H9 (cell line): ENCODE data around the gene ATOSB. TPM values are rescaled to one million over a fixed set of nuclear protein-coding genes. Genes with fewer than 3 reads are reported as not detected.

Source experiments
- DNase-seq: peaks from one replicate; pipeline ENCODE4 v3.0.0-alpha.2; 2017
- H2AFZ ChIP-seq: one replicate; pipeline ENCODE4 v1.6.1; 2013; ENCODE audit warnings: mild to moderate bottlenecking, low read length, control low read depth, moderate library complexity
- H2AK5ac ChIP-seq: 2 replicates; pipeline ENCODE4 v1.6.1; 2013; ENCODE audit warnings: low read length, control low read depth, mixed read lengths; ENCODE audit not compliant: insufficient read length
- H2BK120ac ChIP-seq: one replicate; pipeline ENCODE4 v1.6.1; 2013; ENCODE audit warnings: low read depth, mild to moderate bottlenecking, low read length, control low read depth, inconsistent platforms; ENCODE audit not compliant: poor library complexity, severe bottlenecking
- H2BK12ac ChIP-seq: 2 replicates; pipeline ENCODE4 v1.6.1; 2013; ENCODE audit warnings: low read length, control low read depth, mixed read lengths, low read depth; ENCODE audit not compliant: insufficient read length
- H2BK15ac ChIP-seq: 2 replicates; pipeline ENCODE4 v1.6.1; 2013; ENCODE audit warnings: low read depth, low read length, control low read depth
- H2BK20ac ChIP-seq: one replicate; pipeline ENCODE4 v1.6.1; 2013; ENCODE audit warnings: low read depth, mild to moderate bottlenecking, low read length, control low read depth, inconsistent platforms; ENCODE audit not compliant: poor library complexity, severe bottlenecking
- H2BK5ac ChIP-seq: 2 replicates; pipeline ENCODE4 v1.6.1; 2013; ENCODE audit warnings: low read length, control low read depth, mixed read lengths; ENCODE audit not compliant: insufficient read length
- H3K14ac ChIP-seq: 2 replicates; pipeline ENCODE4 v1.6.1; 2013; ENCODE audit warnings: low read length, control low read depth; ENCODE audit not compliant: insufficient read depth
- H3K18ac ChIP-seq: 2 replicates; pipeline ENCODE4 v1.6.1; 2013; ENCODE audit warnings: low read depth, mild to moderate bottlenecking, mixed read lengths, low read length, control low read depth; ENCODE audit not compliant: insufficient read length
- H3K23ac ChIP-seq: 2 replicates; pipeline ENCODE4 v1.6.1; 2013; ENCODE audit warnings: low read length, control low read depth, mixed read lengths, low read depth; ENCODE audit not compliant: insufficient read length
- H3K23me2 ChIP-seq: 2 replicates; pipeline ENCODE4 v1.6.1; 2013; ENCODE audit warnings: low read depth, mild to moderate bottlenecking, mixed read lengths, low read length, control low read depth; ENCODE audit not compliant: insufficient read length, poor library complexity, severe bottlenecking
- H3K27ac ChIP-seq: 2 replicates; pipeline ENCODE4 v1.5.1; 2013; ENCODE audit warnings: low read length, control low read depth, mixed read lengths, low read depth; ENCODE audit not compliant: insufficient read length
- H3K27me3 ChIP-seq: 2 replicates; pipeline ENCODE4 v1.6.1; 2013; ENCODE audit warnings: low read length, control low read depth, inconsistent platforms; ENCODE audit not compliant: insufficient read depth
- H3K4ac ChIP-seq: 2 replicates; pipeline ENCODE4 v1.6.1; 2013; ENCODE audit warnings: low read depth, mild to moderate bottlenecking, control low read depth, inconsistent platforms, low read length, moderate library complexity
- H3K4me1 ChIP-seq: 2 replicates; pipeline ENCODE4 v1.6.1; 2013; ENCODE audit warnings: low read length, control low read depth, inconsistent platforms; ENCODE audit not compliant: insufficient read depth
- H3K4me2 ChIP-seq: 2 replicates; pipeline ENCODE4 v1.6.1; 2013; ENCODE audit warnings: low read length, control low read depth, mixed read lengths; ENCODE audit not compliant: insufficient read length, insufficient read depth
- H3K56ac ChIP-seq: 2 replicates; pipeline ENCODE4 v1.6.1; 2013; ENCODE audit warnings: low read depth, mild to moderate bottlenecking, mixed read lengths, low read length, control low read depth; ENCODE audit not compliant: insufficient read length
- H3K79me1 ChIP-seq: 2 replicates; pipeline ENCODE4 v1.6.1; 2013; ENCODE audit warnings: low read depth, mild to moderate bottlenecking, moderate library complexity, low read length, control low read depth, inconsistent platforms; ENCODE audit not compliant: insufficient read depth, poor library complexity, severe bottlenecking
- H3K79me2 ChIP-seq: 2 replicates; pipeline ENCODE4 v1.6.1; 2013; ENCODE audit warnings: low read length, control low read depth, inconsistent platforms; ENCODE audit not compliant: insufficient read depth
- H3K9ac ChIP-seq: 2 replicates; pipeline ENCODE4 v1.6.1; 2013; ENCODE audit warnings: low read length, control low read depth, mixed read lengths; ENCODE audit not compliant: insufficient read length; ENCODE audit errors: extremely low read depth
- H3K9me3 ChIP-seq: one replicate; pipeline ENCODE4 v1.6.1; 2013; ENCODE audit warnings: low read depth, low read length, inconsistent platforms; ENCODE audit not compliant: control insufficient read depth
- H3T11ph ChIP-seq: one replicate; pipeline ENCODE4 v1.6.1; 2013; ENCODE audit warnings: mild to moderate bottlenecking, low read length, control low read depth, inconsistent platforms
- H4K20me1 ChIP-seq: one replicate; pipeline ENCODE4 v1.6.1; 2013; ENCODE audit not compliant: control insufficient read depth, insufficient read length, insufficient read depth
- H4K5ac ChIP-seq: 2 replicates; pipeline ENCODE4 v1.6.1; 2013; ENCODE audit warnings: low read depth, mild to moderate bottlenecking, mixed read lengths, low read length, control low read depth; ENCODE audit not compliant: insufficient read length
- H4K8ac ChIP-seq: replicated peaks from 2 replicates; pipeline ENCODE4 v1.6.1; 2013; ENCODE audit warnings: low read length, control low read depth, mixed read lengths, low read depth; ENCODE audit not compliant: insufficient read length
- H4K91ac ChIP-seq: 2 replicates; pipeline ENCODE4 v1.6.1; 2013; ENCODE audit warnings: low read depth, mild to moderate bottlenecking, moderate library complexity, mixed read lengths, low read length, control low read depth; ENCODE audit not compliant: insufficient read length
- H3K27ac Mint-ChIP-seq, 3 experiments: 2 replicates in 2 of 3; 3 replicates in 1 of 3; pipeline ENCODE4 v1.8.0; 2020 to 2021; ENCODE audit warnings: mixed read lengths in 3 of 3, mild to moderate bottlenecking in 1 of 3, moderate library complexity in 1 of 3
- H3K27me3 Mint-ChIP-seq: 2 replicates; pipeline ENCODE4 v1.8.0; 2021; ENCODE audit warnings: low read depth, mild to moderate bottlenecking, moderate library complexity, mixed read lengths
- H3K36me3 Mint-ChIP-seq, 3 experiments: 2 replicates in 2 of 3; 3 replicates in 1 of 3; pipeline ENCODE4 v1.8.0; 2020 to 2021; ENCODE audit warnings: low read depth in 3 of 3, mixed read lengths in 3 of 3; ENCODE audit not compliant: insufficient read depth in 1 of 3
- H3K4me1 Mint-ChIP-seq, 2 experiments: 2 replicates each; pipeline ENCODE4 v1.8.0; 2020; ENCODE audit warnings: mixed read lengths in 2 of 2
- H3K4me3 Mint-ChIP-seq, 2 experiments: 2 replicates in 1 of 2; 3 replicates in 1 of 2; pipeline ENCODE4 v1.8.0; 2020 to 2021; ENCODE audit warnings: mild to moderate bottlenecking in 2 of 2, mixed read lengths in 2 of 2, moderate library complexity in 1 of 2
- H3K9me3 Mint-ChIP-seq, 2 experiments: 2 replicates in 1 of 2; 3 replicates in 1 of 2; pipeline ENCODE4 v1.8.0; 2020; ENCODE audit warnings: mild to moderate bottlenecking in 2 of 2, mixed read lengths in 2 of 2, moderate library complexity in 1 of 2
- CTCF ChIP-seq: fragments of 200-600 bp; sonication (generic); conservative IDR thresholded peaks from 3 replicates; pipeline ENCODE4 v1.8.0; 2021; ENCODE audit warnings: antibody characterized with exemption, mild to moderate bottlenecking
- WGBS: extraction: QIAGEN DNeasy Blood & Tissue Kit; methylation state at CpG from one replicate; pipeline ENCODE4 v1.1.7; 2013; ENCODE audit warnings: missing lambda C conversion rate, low lambda C conversion rate, mixed read lengths; ENCODE audit not compliant: insufficient read length; ENCODE audit errors: extremely low coverage; 5-methylcytosine and 5-hydroxymethylcytosine counted together
- total RNA-seq: library from RNA; stranded (reverse); gene quantifications from 2 replicates; pipeline ENCODE4 v1.2.1, GENCODE V29; 2021

ATOSB gene
- total RNA-seq, 1 experiment from 2014 or later = 5.6 TPM

- H3K4ac ChIP-seq = no peak overlapping the region
- H3K56ac ChIP-seq = no peak overlapping the region
- H4K5ac ChIP-seq = no peak overlapping the region
- peak overlapping the region; percentile 64 for H3K4me2 ChIP-seq
- H3K18ac ChIP-seq = no peak overlapping the region
- H3K23me2 ChIP-seq = peaks cover 14% of the 10 kb centered on the region
- H3K9me3 ChIP-seq = no peaks in the 10 kb centered on the region
- DNase-seq = peak; percentile 99
- no peak overlapping the region for H2BK20ac ChIP-seq
- no peak for TF ChIP-seq CTCF
- no peak overlapping the region for H4K91ac ChIP-seq
- H4K20me1 ChIP-seq = no peaks in the 10 kb centered on the region
- H2BK15ac ChIP-seq = no peak overlapping the region
- no CpG with 5 or more reads among the region's 57 CpGs for WGBS
- Mint-ChIP-seq H3K36me3 (peaks cover 0 to 2% (median under 1%) of the 10 kb centered on the region in 3 experiments; a peak in 3 of 7 replicates), H3K27me3 (no peaks in the 10 kb centered on the region), H3K4me3 (peak overlapping the region; percentile 77 to 81), H3K4me1 (peaks cover 35 to 38% of the 10 kb centered on the region in 2 experiments), H3K9me3 (no peaks in the 10 kb centered on the region), H3K27ac (peak overlapping the region in 1 of 3 experiments; percentile 72; a peak in 3 of 7 replicates)
- no peaks in the 10 kb centered on the region for H3K27me3 ChIP-seq
- no peaks in the 10 kb centered on the region for H3K79me2 ChIP-seq
- no peak overlapping the region for H3K9ac ChIP-seq
- H3K79me1 ChIP-seq = no peaks in the 10 kb centered on the region
- H3K23ac ChIP-seq = no peak overlapping the region
- H2BK120ac ChIP-seq = no peak overlapping the region
- peaks cover 2% of the 10 kb centered on the region; the same call in 1 of the 2 replicates for H3K4me1 ChIP-seq
- H3K27ac ChIP-seq = no peak overlapping the region
- no peak overlapping the region for H3T11ph ChIP-seq
- no peak overlapping the region for H2AFZ ChIP-seq
- H4K8ac ChIP-seq = no peak overlapping the region
- peak overlapping the region; percentile 36; the same call in 1 of the 2 replicates for H3K14ac ChIP-seq
- H2AK5ac ChIP-seq = no peak overlapping the region
- H2BK5ac ChIP-seq = no peak overlapping the region
- H2BK12ac ChIP-seq = no peak overlapping the region
Measured at GRCh38 chr9:35111001-35111933, 4.4 kb downstream of the ATOSB start.
